Measurements from ENCODE around the gene RILPL1.
"Not testable (repeated sequence)": the region's sequence is repeated elsewhere in the genome, so short reads cannot be mapped to it uniquely, and the experiment has no call there.

RILPL1 gene

GRCh38 chr12:123457980-123458779, 75.3 kb downstream of the RILPL1 start, which contains the start of gene SNRNP35:
Gene SNRNP35, plus strand, starts transcription at chr12:123458139. Its CDS starts 7,402 bp downstream, at chr12:123465541.
- no peak for DNase-seq

GRCh38 chr12:123453165-123453564, 80.4 kb downstream of the RILPL1 start:
- DNase-seq, result no peak

GRCh38 chr12:123452276-123452550, 81.3 kb downstream of the RILPL1 start:
- DNase-seq, result not testable (repeated sequence)

GRCh38 chr12:123450636-123451035, 82.9 kb downstream of the RILPL1 start:
- DNase-seq, result no peak

GRCh38 chr12:123449856-123450255, 83.7 kb downstream of the RILPL1 start:
- no peak for DNase-seq

- no peak for DNase-seq
Observed at GRCh38 chr12:123449249-123449733, 84.2 kb downstream of the RILPL1 start.

GRCh38 chr12:123446333-123446713, 87.2 kb downstream of the RILPL1 start:
- no peak for DNase-seq

- no peak for DNase-seq
Observed at GRCh38 chr12:123445388-123446332, 87.9 kb downstream of the RILPL1 start.

GRCh38 chr12:123444092-123445026, 89.2 kb downstream of the RILPL1 start:
- DNase-seq, result no peak

GRCh38 chr12:123442774-123443173, 90.7 kb downstream of the RILPL1 start:
- no peak for DNase-seq

GRCh38 chr12:123441523-123442164, 91.9 kb downstream of the RILPL1 start:
- DNase-seq, result no peak

- no peak for DNase-seq
Observed at GRCh38 chr12:123436017-123436964, 97.2 kb downstream of the RILPL1 start, which contains the start of gene RILPL2. Gene RILPL2, minus strand, starts transcription at chr12:123436684. Its CDS starts 264 bp downstream, at chr12:123436420.

- DNase-seq, result no peak
Observed at GRCh38 chr12:123435636-123436016, 97.9 kb downstream of the RILPL1 start.

- DNase-seq, result no peak
Observed at GRCh38 chr12:123433615-123434014, 99.9 kb downstream of the RILPL1 start.

- DNase-seq, result not testable (repeated sequence)
Observed at GRCh38 chr12:123431951-123432817, 101.3 kb downstream of the RILPL1 start.

GRCh38 chr12:123429101-123429500, 104.4 kb downstream of the RILPL1 start:
- not testable (repeated sequence) for DNase-seq

- no peak for DNase-seq
Observed at GRCh38 chr12:123428591-123428990, 104.9 kb downstream of the RILPL1 start.

GRCh38 chr12:123427036-123427769, 106.3 kb downstream of the RILPL1 start:
- no peak for DNase-seq

GRCh38 chr12:123421314-123421713, 112.2 kb downstream of the RILPL1 start:
- no peak for DNase-seq

All from NCI-H1436 treated with DMSO at 0.1 percent for 48 hours (cell line).